Kasumi-1 (cell line): ENCODE results near the gene SDK1.
"Not testable (repeated sequence)": the region's sequence is repeated elsewhere in the genome, so short reads cannot be mapped to it uniquely, and the experiment has no call there.

Experiments
- DNase-seq, 2 experiments: peaks; one replicate each; lab custom pipeline; 2025; lab: John Stamatoyannopoulos, UW

SDK1 gene

GRCh38 chr7:3916146-3916545, 615.1 kb downstream of the SDK1 start:
- no peak for DNase-seq

GRCh38 chr7:3917436-3917835, 616.4 kb downstream of the SDK1 start:
- no peak for DNase-seq

GRCh38 chr7:3918576-3918975, 617.5 kb downstream of the SDK1 start:
- no peak for DNase-seq

GRCh38 chr7:3922175-3922635, 621.2 kb downstream of the SDK1 start:
- no peak for DNase-seq

- no peak for DNase-seq
Measured at GRCh38 chr7:3923307-3923918, 622.4 kb downstream of the SDK1 start.

- no peak for DNase-seq
Measured at GRCh38 chr7:3924277-3924676, 623.2 kb downstream of the SDK1 start.

GRCh38 chr7:3927446-3928110, 626.5 kb downstream of the SDK1 start:
- no peak for DNase-seq

GRCh38 chr7:3928727-3929515, 627.9 kb downstream of the SDK1 start:
- DNase-seq: no peak

- DNase-seq: no peak
Measured at GRCh38 chr7:3931843-3932242, 630.8 kb downstream of the SDK1 start.

GRCh38 chr7:3937146-3937545, 636.1 kb downstream of the SDK1 start:
- no peak for DNase-seq

GRCh38 chr7:3937605-3938004, 636.6 kb downstream of the SDK1 start:
- no peak for DNase-seq

GRCh38 chr7:3941706-3942105, 640.7 kb downstream of the SDK1 start:
- DNase-seq: not testable (repeated sequence)

- DNase-seq: no peak
Measured at GRCh38 chr7:3942276-3942675, 641.2 kb downstream of the SDK1 start.

- no peak for DNase-seq
Measured at GRCh38 chr7:3942816-3943745, 642.0 kb downstream of the SDK1 start.

- DNase-seq: no peak
Measured at GRCh38 chr7:3943779-3944520, 642.9 kb downstream of the SDK1 start.

GRCh38 chr7:3949242-3949640, 648.2 kb downstream of the SDK1 start:
- DNase-seq: no peak

- no peak for DNase-seq
Measured at GRCh38 chr7:3950249-3950648, 649.2 kb downstream of the SDK1 start.

- DNase-seq: no peak
Measured at GRCh38 chr7:3951316-3952055, 650.4 kb downstream of the SDK1 start.

GRCh38 chr7:3953133-3953532, 652.1 kb downstream of the SDK1 start:
- no peak for DNase-seq

GRCh38 chr7:3953946-3954345, 652.9 kb downstream of the SDK1 start:
- no peak for DNase-seq

GRCh38 chr7:3955026-3955425, 654.0 kb downstream of the SDK1 start:
- DNase-seq: no peak
